Measurements from ENCODE around the gene DCC.

The DCC gene

DNA sequence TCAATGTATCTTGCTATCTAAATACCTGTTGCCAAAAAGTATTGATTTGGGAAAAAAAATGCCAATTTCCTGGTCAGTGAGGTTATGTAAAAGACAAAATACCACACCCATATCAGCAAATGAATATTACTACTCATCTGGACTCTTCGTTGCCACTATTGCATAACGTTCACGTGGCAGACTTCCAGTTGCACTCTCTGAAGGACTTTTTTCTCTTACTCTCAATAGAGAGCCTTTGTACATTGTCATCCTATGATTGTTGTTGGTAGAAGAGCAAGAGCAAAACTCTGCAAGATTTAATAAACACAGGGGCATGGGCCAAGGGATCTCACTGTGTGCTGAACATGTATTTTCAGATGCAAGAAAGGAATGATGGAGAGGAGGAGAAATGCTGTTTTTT lies 1194.7 kb downstream of the DCC start:
- DNase-seq: no peak

DNA sequence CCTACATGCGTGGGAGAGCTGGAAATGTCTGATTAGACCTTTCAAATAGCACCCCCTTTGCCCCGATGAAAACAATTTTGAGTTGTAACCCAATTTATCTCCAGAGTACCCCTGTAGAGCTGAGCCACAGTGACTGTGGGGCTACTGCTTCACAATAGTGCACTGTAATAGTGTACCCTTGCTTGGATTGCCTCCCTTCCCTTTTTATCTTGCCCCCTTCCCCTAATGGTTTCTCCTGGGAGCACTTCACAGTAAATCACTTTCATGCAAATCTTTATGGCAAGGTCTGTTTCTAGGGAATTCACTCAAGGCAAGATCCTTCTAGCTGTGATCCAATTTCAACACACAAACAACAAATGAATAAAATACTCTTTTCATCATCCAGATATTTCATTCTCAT lies 1196.9 kb downstream of the DCC start:
- no peak for DNase-seq

DNA sequence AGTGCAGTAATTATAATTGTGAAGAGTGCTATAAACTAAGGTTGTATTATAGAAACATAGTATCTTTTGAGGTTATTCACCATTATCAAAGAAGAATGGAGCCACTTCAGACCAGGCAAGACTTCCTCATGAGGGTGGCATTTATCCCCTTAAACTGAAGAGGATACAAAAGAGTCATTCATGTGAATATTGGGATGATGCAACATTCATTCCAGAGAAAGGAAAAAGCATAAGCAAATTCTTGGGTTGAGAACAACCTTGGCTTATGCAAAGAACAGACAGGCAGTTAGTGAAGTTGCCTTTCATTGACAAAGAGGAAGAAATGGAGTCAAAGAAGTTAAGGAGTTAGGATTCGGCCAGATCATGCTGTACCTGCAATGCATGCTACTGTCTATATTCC lies 1201.9 kb downstream of the DCC start:
- no peak for DNase-seq

DNA sequence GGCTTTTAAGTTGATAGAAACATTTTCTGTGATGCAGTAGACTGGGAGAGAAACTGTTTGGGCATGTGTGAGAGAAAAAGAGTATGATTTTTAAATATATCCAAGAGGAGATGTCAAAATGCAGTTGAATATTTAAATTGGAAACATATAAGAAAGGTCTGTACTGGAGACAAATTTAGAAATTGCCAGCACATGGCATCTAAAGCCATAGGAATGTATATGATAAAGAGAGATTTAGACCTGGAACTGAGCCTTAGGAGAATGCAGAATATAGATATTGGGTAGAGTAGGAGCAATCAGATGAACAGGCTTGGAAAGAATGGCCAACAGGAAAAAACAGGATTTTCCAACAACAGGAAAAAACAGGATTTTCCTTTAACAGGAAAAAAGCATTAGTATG lies 1203.7 kb downstream of the DCC start:
- DNase-seq: no peak

DNA sequence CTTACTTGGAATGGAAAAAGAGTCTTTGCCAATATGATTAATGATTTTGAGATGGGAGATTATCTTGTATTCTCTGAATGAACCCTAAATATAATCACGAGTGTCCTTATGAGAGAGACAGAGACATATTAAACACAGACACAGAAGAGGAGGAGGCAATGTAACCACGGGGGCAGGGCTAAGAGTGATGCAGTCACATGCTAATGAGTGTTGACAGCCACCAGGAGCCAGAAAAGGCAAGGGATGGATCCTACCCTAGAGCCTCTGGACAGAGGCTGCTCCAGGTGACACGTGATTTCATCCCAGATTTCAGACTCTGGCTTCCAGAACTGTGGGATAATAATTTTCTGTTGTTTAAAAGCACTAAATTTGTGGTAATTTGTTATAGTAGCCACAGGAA lies 1204.9 kb downstream of the DCC start:
- DNase-seq: peak; percentile 46

DNA sequence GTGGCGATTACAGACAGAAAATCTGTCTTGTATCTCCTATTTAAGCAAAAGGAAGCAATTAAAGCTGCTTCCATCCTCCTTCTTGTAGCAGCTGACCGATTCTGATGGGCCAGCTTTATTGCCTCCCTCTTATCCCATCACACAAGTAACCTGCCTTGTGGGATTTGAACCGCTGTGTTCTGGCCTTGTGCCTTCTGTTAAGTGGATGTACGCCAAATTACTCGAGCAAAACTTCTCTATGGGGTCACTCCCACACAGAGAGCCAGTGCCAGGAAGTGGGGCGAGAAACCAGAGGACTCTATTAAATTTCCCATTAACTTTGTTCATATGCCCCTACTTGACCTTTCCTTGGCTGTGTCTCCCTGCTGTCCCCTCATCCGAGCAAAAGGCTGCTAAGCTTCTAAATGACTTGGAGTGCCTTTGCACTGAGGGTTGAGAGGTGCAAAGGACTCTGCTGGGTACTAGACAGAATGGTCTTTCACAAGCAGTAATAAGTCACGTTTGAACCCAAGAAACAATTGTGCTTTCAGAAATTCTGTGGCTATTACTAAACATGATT lies 1212.0 kb downstream of the DCC start:
- peak; percentile 26 for DNase-seq

- no peak for DNase-seq
Observed at GRCh38 chr18:53553030-53553429, 1213.0 kb downstream of the DCC start.

GRCh38 chr18:53556450-53556849 lies 1216.5 kb downstream of the DCC start:
- DNase-seq: no peak

DNA sequence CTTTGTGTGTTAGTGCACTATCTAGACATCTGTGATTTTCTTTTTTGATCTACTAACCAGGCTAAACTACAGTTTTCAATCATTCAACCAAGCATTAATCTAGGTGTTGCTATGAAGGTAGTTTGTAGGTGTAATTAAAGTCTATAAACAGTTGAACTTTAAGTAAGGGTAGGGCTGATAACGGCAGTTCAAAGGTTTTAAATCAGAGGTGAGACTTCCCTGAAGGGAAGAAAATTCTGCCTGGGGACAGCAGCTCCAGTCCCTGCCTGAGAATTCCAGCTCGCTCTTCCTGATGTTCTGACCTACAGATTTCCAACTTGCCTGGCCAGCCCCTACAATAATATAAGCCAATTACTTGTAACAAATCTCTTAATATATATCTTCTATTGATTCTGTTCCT lies 1220.5 kb downstream of the DCC start:
- DNase-seq: no peak

DNA sequence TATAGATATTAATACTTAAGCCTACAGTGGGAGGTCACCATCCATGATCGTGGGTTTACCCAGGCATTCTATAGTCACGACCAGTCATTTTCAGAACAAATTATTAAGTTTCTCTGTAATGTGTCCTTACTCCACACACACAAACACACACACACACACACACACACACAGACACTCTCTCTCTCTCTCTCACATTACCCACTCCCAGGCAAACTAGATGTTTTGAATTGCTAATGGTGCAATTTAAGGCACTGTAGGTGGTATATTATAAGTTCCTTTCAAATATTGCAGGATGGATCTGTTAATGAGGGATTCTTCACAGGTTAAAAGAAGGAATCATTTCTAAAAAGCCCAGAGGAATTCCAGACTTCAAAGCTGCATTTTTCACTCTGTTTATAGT lies 1226.6 kb downstream of the DCC start:
- no peak for DNase-seq

DNA sequence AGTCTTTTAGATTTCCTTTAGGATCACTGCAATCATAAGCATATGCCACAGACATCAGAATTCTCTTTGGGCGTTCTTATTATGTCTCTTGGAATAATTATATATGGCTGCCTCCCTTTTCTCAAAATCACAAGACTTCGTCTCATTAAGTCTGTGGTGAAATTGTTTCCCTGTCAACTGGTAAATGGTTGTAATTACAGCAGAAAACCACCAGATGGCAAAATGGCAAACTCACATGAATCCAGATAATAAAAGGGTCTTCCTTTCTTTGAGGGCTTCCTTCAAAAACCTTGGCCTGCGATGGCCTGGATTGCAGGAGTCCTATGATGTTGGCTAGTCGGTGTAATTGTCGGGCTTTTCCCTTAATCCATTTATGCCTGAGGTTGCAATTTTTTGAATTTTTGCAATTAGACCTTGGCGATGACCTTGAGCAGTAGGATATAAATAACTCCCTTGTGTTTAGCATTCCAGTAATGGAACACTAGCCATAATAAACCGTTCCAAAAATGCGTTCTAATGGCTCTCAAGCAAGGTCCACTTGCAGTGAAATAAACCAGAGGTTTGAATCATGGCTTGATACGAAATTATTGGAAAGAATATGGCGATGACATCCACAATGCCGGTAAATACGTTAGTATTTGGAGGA lies 1228.1 kb downstream of the DCC start:
- peak; percentile 67 for DNase-seq

All from eye (tissue), 1 donor.